Keratinocyte (primary cell): ENCODE data around the gene CD86. TPM values are rescaled to one million over a fixed set of nuclear protein-coding genes. Genes with fewer than 3 reads are reported as not detected.

ENCODE experiments used
- DNase-seq: peaks from one replicate; pipeline ENCODE4 v3.0.0-alpha.2; 2011; ENCODE audit warnings: low read depth, missing footprints, low spot score
- FAIRE-seq: peaks from 2 replicates; lab custom pipeline; 2011; peaks lifted over from hg19 to GRCh38; lab: Jason Lieb, UNC
- H2AFZ ChIP-seq: 2 replicates; pipeline ENCODE4 v1.6.0; 2012; ENCODE audit warnings: low read length, control low read depth, inconsistent platforms; ENCODE audit not compliant: control insufficient read depth
- H3K27ac ChIP-seq: 2 replicates; pipeline ENCODE4 v1.5.1; 2011; ENCODE audit warnings: low read length; ENCODE audit not compliant: control insufficient read depth, insufficient read depth
- H3K27me3 ChIP-seq: 3 replicates; pipeline ENCODE4 v1.6.0; 2011; ENCODE audit warnings: low read length; ENCODE audit not compliant: control insufficient read depth, insufficient read depth; ENCODE audit errors: extremely low read depth
- H3K36me3 ChIP-seq, 2 experiments: 2 replicates in 1 of 2; 3 replicates in 1 of 2; pipeline ENCODE4 v1.5.1; 2011; ENCODE audit warnings: low read length in 2 of 2, mild to moderate bottlenecking in 1 of 2; ENCODE audit not compliant: control insufficient read depth in 2 of 2, insufficient read depth in 2 of 2; ENCODE audit errors: extremely low read depth in 1 of 2
- H3K4me1 ChIP-seq: 3 replicates; pipeline ENCODE4 v1.5.1; 2011; ENCODE audit warnings: low read length; ENCODE audit not compliant: control insufficient read depth, insufficient read depth; ENCODE audit errors: extremely low read depth
- H3K4me2 ChIP-seq: 3 replicates; pipeline ENCODE4 v1.6.0; 2011; ENCODE audit warnings: low read depth, low read length; ENCODE audit not compliant: control insufficient read depth, insufficient read depth; ENCODE audit errors: extremely low read depth
- H3K4me3 ChIP-seq, 3 experiments: fragments of 200-600 bp in 1 of 3; sonication (generic) in 1 of 3; 2 replicates in 2 of 3; 3 replicates in 1 of 3; pipeline ENCODE4 v1.5.1; 2011 to 2016; ENCODE audit warnings: low read length in 3 of 3, mild to moderate bottlenecking in 3 of 3, control low read depth in 2 of 3, inconsistent platforms in 1 of 3, low read depth in 1 of 3, mixed read lengths in 1 of 3, mixed run types in 1 of 3, moderate library complexity in 1 of 3; ENCODE audit not compliant: control insufficient read depth in 2 of 3, insufficient read depth in 2 of 3; ENCODE audit errors: extremely low read depth in 1 of 3
- H3K79me2 ChIP-seq: 2 replicates; pipeline ENCODE4 v1.6.0; 2012; ENCODE audit warnings: low read length; ENCODE audit not compliant: control insufficient read depth, insufficient read depth
- H3K9ac ChIP-seq: 3 replicates; pipeline ENCODE4 v1.6.0; 2011; ENCODE audit warnings: low read length; ENCODE audit not compliant: control insufficient read depth, insufficient read depth; ENCODE audit errors: extremely low read depth
- H3K9me1 ChIP-seq: 3 replicates; pipeline ENCODE4 v1.6.0; 2011; ENCODE audit warnings: low read length; ENCODE audit not compliant: control insufficient read depth, insufficient read depth; ENCODE audit errors: extremely low read depth
- H3K9me3 ChIP-seq: 2 replicates; pipeline ENCODE4 v1.5.1; 2012; ENCODE audit warnings: low read depth, low read length; ENCODE audit not compliant: control insufficient read depth
- H4K20me1 ChIP-seq: 3 replicates; pipeline ENCODE4 v1.6.0; 2011; ENCODE audit warnings: low read length; ENCODE audit not compliant: control insufficient read depth, insufficient read depth; ENCODE audit errors: extremely low read depth
- EZH2 ChIP-seq: IDR thresholded peaks from one replicate; pipeline ENCODE4 v1.6.1; 2012; ENCODE audit warnings: inconsistent platforms, mild to moderate bottlenecking, low read length, moderate library complexity
- dilution Hi-C: fragments of 300-500 bp; cut with MboI; formaldehyde crosslinking; loops from one replicate; pipeline ENCODE4 v1.7.0; 2020; ENCODE audit warnings: low sequenced_read_pairs; ENCODE audit not compliant: extremely low pct_ligation_motif_present
- polyA plus RNA-seq, 5 experiments: library from polyadenylated mRNA; depleted of rRNA in 3 of 5; stranded (reverse) in 3 of 5; stranded (forward) in 1 of 5; unstranded in 1 of 5; fragments of >200 nt; gene quantifications; 1 replicate in 1 of 5; 2 replicates in 3 of 5; 3 replicates in 1 of 5; pipeline versions ENCODE4 v1.2.1 to v1.2.3, GENCODE V29; 2011 to 2012; ENCODE audit warnings: missing spikeins in 2 of 5, low read depth in 1 of 5, low replicate concordance in 1 of 5
- TF ChIP-seq, protein P1 (sequence below), 3 experiments: IDR thresholded peaks in 1 of 3; conservative IDR thresholded peaks in 1 of 3; optimal IDR thresholded peaks in 1 of 3; 2 replicates in 2 of 3; 3 replicates in 1 of 3; pipeline versions ENCODE3 to v1.5.1; 2011; ENCODE audit warnings: low read length in 3 of 3, mild to moderate bottlenecking in 3 of 3, moderate library complexity in 2 of 3, control low read depth in 1 of 3, inconsistent platforms in 1 of 3; ENCODE audit not compliant: insufficient read depth in 2 of 3; ENCODE audit errors: extremely low read depth in 1 of 3

Gene CD86
- polyA plus RNA-seq, 1 donor (not counting 4 experiments of a cell fraction or from before 2014, with no cell fraction given): 2.9 TPM

DNA sequence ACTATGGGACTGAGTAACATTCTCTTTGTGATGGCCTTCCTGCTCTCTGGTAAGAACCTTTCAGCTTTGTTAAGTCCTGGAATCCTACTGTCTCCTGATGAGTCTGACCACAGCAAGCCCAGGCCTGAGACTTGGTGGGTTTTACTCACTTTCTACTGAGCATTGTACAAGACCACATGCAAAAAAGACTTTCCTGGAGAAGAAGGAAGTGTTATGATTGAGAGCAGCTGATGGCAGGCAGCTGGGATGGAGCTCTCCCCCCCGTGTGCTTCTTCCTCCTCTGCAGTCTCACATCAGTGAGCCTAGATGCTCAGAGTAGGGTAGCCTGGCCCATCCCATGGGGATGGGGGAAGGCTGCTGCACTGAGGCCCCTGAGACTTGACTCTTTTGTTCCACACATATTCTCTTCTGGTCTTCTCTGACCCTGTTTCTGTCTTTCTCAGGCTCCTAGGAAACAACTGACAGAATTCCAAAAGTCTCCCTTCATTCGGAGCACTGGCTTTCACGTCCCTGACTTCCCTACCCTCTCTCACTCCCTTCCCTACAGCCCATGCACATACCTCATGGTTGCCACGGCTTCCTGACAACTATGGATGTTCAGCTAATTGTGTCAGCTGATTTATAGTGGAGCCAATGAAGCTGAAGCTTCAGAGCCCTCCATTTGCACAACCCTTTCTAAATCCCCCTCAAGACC is 36.6 kb downstream of the CD86 start:
- Histone ChIP-seq H3K9me3 (no peaks in the 10 kb centered on the region), H3K79me2 (no peaks in the 10 kb centered on the region), H2AFZ (peak overlapping the region; percentile 50), H4K20me1 (no peaks in the 10 kb centered on the region), H3K27me3 (no peaks in the 10 kb centered on the region), H3K36me3 (no peaks in the 10 kb centered on the region), H3K9ac (no peak overlapping the region), H3K4me1 (peaks cover 5% of the 10 kb centered on the region), H3K4me2 (no peak overlapping the region), H3K4me3 (peak overlapping the region in 1 of 3 experiments; percentile 21), H3K27ac (no peak overlapping the region), H3K9me1 (no peaks in the 10 kb centered on the region)
- dilution Hi-C loops: no loop called here
- TF ChIP-seq, protein P1, sequence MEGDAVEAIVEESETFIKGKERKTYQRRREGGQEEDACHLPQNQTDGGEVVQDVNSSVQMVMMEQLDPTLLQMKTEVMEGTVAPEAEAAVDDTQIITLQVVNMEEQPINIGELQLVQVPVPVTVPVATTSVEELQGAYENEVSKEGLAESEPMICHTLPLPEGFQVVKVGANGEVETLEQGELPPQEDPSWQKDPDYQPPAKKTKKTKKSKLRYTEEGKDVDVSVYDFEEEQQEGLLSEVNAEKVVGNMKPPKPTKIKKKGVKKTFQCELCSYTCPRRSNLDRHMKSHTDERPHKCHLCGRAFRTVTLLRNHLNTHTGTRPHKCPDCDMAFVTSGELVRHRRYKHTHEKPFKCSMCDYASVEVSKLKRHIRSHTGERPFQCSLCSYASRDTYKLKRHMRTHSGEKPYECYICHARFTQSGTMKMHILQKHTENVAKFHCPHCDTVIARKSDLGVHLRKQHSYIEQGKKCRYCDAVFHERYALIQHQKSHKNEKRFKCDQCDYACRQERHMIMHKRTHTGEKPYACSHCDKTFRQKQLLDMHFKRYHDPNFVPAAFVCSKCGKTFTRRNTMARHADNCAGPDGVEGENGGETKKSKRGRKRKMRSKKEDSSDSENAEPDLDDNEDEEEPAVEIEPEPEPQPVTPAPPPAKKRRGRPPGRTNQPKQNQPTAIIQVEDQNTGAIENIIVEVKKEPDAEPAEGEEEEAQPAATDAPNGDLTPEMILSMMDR (optimal IDR thresholded peaks at IDR 0.05 in 1 of 3, IDR thresholded peaks at IDR 0.05 in 1 of 3, conservative IDR thresholded peaks at IDR 0.05 in 1 of 3; ENCODE audit: extremely low read depth in 1 of 3, insufficient read depth in 2 of 3, low read length in 3 of 3): no peak
- no peak for TF ChIP-seq EZH2
- DNase-seq (no peak), FAIRE-seq (peak; percentile 9)

DNA sequence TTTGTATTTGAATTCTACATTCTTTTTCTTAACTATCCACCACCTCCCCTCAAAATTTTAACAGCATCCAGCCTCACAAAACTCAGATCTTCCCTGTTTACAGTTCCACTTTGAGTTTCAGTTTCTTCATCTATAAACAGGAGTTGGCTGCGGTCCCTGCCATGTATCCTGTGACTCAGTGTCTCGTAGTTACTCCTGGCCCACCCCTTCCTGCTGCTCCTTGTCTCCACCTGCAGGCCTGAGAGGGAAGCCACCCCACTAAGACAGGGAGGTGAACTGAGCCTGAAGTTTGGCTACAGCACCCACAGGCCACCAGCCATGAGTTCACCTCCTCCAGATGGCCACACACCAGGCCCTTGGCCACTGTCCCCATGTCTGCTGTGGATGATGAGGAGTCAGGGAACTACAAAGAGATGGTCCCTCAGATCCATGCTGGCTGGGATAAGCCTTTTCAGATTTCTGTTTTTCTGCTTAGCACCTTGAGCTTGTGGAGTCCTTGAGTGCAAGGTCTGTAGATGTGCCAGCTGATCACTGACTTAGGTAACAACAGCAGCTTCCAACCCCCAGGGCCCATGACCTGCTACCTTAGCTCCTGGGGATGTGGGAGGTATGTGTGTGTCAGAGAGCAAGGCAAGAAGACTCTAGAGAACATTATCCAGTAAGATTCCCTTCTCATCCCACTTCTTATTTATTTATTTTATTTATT is 37.5 kb downstream of the CD86 start:
- H4K20me1 ChIP-seq: no peaks in the 10 kb centered on the region
- no peaks in the 10 kb centered on the region for H3K79me2 ChIP-seq
- H3K4me3 ChIP-seq: peak overlapping the region in 1 of 3 experiments; percentile 21
- H3K9ac ChIP-seq: no peak overlapping the region
- H3K27ac ChIP-seq: no peak overlapping the region
- no peaks in the 10 kb centered on the region for H3K9me3 ChIP-seq
- dilution Hi-C loops: no loop called here
- no peaks in the 10 kb centered on the region for H3K9me1 ChIP-seq
- TF ChIP-seq, protein P1 (optimal IDR thresholded peaks at IDR 0.05 in 1 of 3, IDR thresholded peaks at IDR 0.05 in 1 of 3, conservative IDR thresholded peaks at IDR 0.05 in 1 of 3; ENCODE audit: extremely low read depth in 1 of 3, insufficient read depth in 2 of 3, low read length in 3 of 3): peak; percentile 75 to 83 (median 80)
- TF ChIP-seq EZH2: no peak
- peak overlapping the region; percentile 33 for H3K4me2 ChIP-seq
- no peaks in the 10 kb centered on the region for H3K27me3 ChIP-seq
- DNase-seq (no peak), FAIRE-seq (peak; percentile 75)
- H3K4me1 ChIP-seq: peaks cover 5% of the 10 kb centered on the region
- H2AFZ ChIP-seq: peak overlapping the region; percentile 50
- no peaks in the 10 kb centered on the region for H3K36me3 ChIP-seq
